NT2/D1 (cell line): ENCODE results near the gene RCAN1.

Experiments used
- SUZ12 ChIP-seq: IDR thresholded peaks from 2 replicates; pipeline ENCODE4 v1.6.1; 2011; ENCODE audit not compliant: insufficient read length, insufficient read depth; ENCODE audit errors: extremely low read depth
- YY1 ChIP-seq: IDR thresholded peaks from 2 replicates; pipeline ENCODE4 v1.6.1; 2011; ENCODE audit not compliant: insufficient read length, insufficient read depth
- ZNF274 ChIP-seq: IDR thresholded peaks from 2 replicates; pipeline ENCODE4 v1.6.1; 2011; ENCODE audit warnings: mild to moderate bottlenecking, low read depth, low read length

DNA sequence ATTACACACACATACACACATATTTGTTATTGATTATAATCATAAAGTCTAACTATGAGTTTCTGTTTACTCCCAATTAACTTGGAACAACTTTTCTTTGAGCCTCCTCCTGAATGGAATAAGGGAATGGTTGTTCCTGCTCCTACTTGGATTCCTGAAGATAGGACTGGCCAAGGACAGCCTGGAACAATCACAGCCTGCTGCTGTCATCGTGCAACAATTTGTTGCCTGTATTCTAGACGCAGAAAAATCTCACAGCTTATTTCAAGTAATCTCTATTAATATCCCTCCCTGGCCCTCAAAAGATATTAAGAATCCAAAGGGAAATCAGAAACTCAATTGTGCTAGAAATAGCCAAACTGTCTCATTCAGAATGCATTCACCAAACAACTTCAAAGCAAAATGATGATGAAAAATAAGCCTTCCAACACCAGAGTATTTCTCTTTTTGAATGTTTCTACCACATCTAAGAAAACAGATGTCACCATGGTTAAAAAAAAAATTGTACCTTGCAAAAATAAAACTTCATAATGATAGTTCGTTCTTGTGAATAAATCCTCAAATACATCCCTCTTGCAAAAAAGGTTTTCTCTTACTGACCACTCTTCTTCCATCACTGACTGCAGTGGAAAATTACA lies 30.9 kb downstream of the RCAN1 start:
- TF ChIP-seq YY1, result no peak
- TF ChIP-seq ZNF274, result no peak
- no peak for TF ChIP-seq SUZ12
